ENCODE data around the gene NOD2. TPM values are rescaled to one million over a fixed set of nuclear protein-coding genes. Genes with fewer than 3 reads are reported as not detected.
A peak's percentile ranks its signal among the peaks of the same experiment; 100 is the strongest.

NOD2 gene
- polyA plus RNA-seq, 1 experiment = not detected

DNA sequence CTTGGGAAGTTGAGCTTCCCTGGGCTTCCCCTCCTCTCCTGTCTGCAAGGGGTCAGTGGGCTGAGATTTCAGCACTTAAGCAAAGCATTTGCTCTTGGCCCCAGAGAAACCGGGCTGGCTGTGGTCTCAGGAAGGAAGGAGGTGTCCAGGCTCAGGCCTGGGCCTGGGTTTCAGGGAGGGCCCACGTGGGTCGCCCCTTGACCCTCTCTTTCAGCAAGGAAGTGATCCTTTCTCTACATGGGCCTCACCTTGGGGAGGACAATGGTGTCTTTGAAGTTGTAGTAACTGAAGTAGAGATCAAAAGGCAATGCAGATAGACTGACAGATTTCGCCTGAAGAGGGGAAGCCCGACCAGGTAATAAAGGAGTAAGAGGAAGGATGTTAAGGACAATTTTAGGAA, 2.7 kb downstream of the NOD2 start:
- Histone ChIP-seq H3K9me3 (ENCODE audit: control insufficient read depth, insufficient read depth, low read length) (no peaks in the 10 kb centered on the region), H3K4me3 (ENCODE audit: low read depth, low read length) (no peak overlapping the region), H3K27me3 (ENCODE audit: control insufficient read depth, insufficient read depth, low read length) (peaks cover 13% of the 10 kb centered on the region), H3K27ac (ENCODE audit: low read depth, low read length) (no peak overlapping the region)
- POLR2A ChIA-PET = no interaction called here
- CTCF ChIA-PET = interaction anchor here (2.5 kb wide), 1 partner anchor 31 kb away, joined by 11 read pairs; no protein-coding TSS in a partner anchor
- no peak for DNase-seq (ENCODE audit: low read depth, low spot score)
- TF ChIP-seq, protein P1, sequence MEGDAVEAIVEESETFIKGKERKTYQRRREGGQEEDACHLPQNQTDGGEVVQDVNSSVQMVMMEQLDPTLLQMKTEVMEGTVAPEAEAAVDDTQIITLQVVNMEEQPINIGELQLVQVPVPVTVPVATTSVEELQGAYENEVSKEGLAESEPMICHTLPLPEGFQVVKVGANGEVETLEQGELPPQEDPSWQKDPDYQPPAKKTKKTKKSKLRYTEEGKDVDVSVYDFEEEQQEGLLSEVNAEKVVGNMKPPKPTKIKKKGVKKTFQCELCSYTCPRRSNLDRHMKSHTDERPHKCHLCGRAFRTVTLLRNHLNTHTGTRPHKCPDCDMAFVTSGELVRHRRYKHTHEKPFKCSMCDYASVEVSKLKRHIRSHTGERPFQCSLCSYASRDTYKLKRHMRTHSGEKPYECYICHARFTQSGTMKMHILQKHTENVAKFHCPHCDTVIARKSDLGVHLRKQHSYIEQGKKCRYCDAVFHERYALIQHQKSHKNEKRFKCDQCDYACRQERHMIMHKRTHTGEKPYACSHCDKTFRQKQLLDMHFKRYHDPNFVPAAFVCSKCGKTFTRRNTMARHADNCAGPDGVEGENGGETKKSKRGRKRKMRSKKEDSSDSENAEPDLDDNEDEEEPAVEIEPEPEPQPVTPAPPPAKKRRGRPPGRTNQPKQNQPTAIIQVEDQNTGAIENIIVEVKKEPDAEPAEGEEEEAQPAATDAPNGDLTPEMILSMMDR (IDR thresholded peaks at IDR 0.05; ENCODE audit: low read depth, low read length) = no peak

DNA sequence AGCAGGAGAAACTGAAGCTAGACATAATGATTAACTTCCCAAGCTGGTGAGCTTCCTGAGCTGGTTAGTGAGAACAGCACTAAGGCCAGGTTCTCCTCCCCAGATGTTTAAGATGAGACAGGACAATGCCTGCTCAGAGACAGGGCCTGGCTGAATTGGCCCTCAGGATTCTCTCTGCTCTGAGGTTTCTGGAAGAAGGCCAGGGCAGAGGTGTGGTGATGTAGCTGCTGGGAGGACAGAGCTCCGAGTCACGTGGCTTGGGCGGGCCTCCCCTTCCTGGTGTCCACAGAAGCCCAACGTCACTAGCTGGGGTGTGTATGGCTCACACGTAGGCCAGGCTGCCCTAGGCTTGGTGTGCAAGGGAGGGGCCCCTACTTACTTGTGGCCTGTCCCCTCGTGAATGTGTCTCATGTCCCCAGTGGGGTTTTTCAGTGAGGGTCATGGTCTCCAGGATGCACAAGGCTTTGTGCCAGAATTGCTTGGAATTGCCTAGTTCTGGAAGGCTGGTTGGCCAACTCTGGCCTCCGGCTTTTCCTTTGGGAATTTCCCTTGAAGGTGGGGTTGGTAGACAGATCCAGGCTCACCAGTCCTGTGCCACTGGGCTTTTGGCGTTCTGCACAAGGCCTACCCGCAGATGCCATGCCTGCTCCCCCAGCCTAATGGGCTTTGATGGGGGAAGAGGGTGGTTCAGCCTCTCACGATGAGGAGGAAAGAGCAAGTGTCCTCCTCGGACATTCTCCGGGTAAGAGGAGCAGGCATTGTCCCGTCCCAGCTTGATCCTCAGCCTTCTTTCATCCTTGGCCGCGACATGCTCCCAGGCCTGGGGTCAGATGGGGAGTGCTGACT, 3.4 kb downstream of the NOD2 start:
- POLR2A ChIA-PET = no interaction called here
- H3K4me3 ChIP-seq (ENCODE audit: low read depth, low read length) = no peak overlapping the region
- no peaks in the 10 kb centered on the region for H3K9me3 ChIP-seq (ENCODE audit: control insufficient read depth, insufficient read depth, low read length)
- TF ChIP-seq, protein P1 (IDR thresholded peaks at IDR 0.05; ENCODE audit: low read depth, low read length) = no peak
- no peak overlapping the region for H3K27ac ChIP-seq (ENCODE audit: low read depth, low read length)
- no peak for DNase-seq (ENCODE audit: low read depth, low spot score)
- CTCF ChIA-PET = interaction anchor here (2.5 kb wide), 1 partner anchor 31 kb away, joined by 11 read pairs; no protein-coding TSS in a partner anchor
- H3K27me3 ChIP-seq (ENCODE audit: control insufficient read depth, insufficient read depth, low read length) = peaks cover 9% of the 10 kb centered on the region

DNA sequence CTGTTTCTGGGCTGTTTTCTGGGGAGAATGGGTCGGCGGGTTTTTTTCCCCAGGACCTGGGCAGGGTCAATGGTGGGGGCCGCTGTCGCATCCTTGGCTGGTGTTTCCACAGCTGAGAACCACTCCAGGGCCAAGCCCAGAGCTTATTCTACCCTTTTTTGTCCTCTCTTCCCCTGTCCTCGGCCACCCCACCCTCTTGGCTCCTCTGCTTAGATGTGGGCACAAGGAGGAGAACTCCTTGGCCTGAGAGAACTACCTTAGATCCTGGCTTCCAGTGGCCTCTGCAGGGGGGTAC, 4.0 kb downstream of the NOD2 start:
- ChIA-PET CTCF (interaction anchor here (2.5 kb wide), 1 partner anchor 32 kb away, joined by 11 read pairs; no protein-coding TSS in a partner anchor), POLR2A (no interaction called here)
- no peak overlapping the region for H3K27ac ChIP-seq (ENCODE audit: low read depth, low read length)
- TF ChIP-seq, protein P1 (IDR thresholded peaks at IDR 0.05; ENCODE audit: low read depth, low read length) = no peak
- no peaks in the 10 kb centered on the region for H3K9me3 ChIP-seq (ENCODE audit: control insufficient read depth, insufficient read depth, low read length)
- no peak overlapping the region for H3K4me3 ChIP-seq (ENCODE audit: low read depth, low read length)
- no peak for DNase-seq (ENCODE audit: low read depth, low spot score)
- H3K27me3 ChIP-seq (ENCODE audit: control insufficient read depth, insufficient read depth, low read length) = peaks cover 8% of the 10 kb centered on the region

DNA sequence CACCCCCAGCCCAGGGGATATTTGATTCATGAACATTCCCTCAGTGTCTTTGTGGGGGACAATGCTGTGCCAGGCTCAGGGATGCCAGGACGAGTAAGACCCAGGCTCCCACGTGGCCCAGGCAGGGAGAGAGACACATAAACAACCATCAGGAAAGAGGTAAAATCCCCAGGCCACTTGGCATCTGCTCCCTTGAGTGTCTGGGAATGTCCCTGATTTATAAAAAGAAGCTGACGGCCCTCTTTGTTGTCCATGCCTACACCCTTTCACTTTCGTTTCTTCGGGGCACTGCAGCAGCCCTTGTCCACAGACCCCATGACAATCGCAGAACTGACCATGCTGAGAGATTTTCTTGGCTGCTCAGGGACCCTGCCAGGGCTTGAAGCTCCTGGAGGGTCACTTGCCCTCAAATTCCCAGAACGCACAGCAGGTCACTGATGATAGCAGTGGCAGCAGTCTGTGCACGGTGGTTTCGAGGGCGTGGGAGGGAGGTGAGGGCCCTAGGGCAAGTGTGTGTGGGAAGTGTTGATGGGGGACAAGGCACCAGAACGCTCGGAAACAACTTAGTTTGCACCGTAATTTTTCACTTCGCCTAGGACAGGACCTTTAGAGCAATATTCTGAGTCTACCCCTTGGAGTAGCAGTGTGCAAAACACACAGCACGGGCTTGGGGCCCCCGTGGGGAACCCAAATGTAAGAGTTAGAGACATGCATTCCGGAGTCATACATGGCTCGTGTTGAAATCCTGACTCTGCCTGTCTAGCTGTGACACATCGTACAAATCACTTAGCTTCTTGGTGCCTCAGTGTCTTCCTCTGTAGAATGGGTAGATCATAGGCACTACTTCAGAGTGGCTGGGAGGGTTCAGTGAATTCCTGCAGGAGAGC, 4.7 kb downstream of the NOD2 start:
- H3K27ac ChIP-seq (ENCODE audit: low read depth, low read length) = no peak overlapping the region
- TF ChIP-seq, protein P1 (IDR thresholded peaks at IDR 0.05; ENCODE audit: low read depth, low read length) = no peak
- H3K27me3 ChIP-seq (ENCODE audit: control insufficient read depth, insufficient read depth, low read length) = peaks cover 8% of the 10 kb centered on the region
- H3K4me3 ChIP-seq (ENCODE audit: low read depth, low read length) = peak overlapping the region; percentile 46
- DNase-seq (ENCODE audit: low read depth, low spot score) = no peak
- CTCF ChIA-PET = interaction anchor here (0.9 to 2.5 kb wide), 2 partner anchors 33 to 108 kb away, joined by 4 to 11 read pairs; no protein-coding TSS in a partner anchor
- H3K9me3 ChIP-seq (ENCODE audit: control insufficient read depth, insufficient read depth, low read length) = no peaks in the 10 kb centered on the region
- POLR2A ChIA-PET = no interaction called here
